HG02678 (cell line): ENCODE data around the gene SOX18.

Experiments
- ATAC-seq: cut with Tn5 transposase; IDR thresholded peaks from one replicate; pipeline ENCODE4 v1.9.1; 2021; ENCODE audit warnings: mild to moderate bottlenecking, moderate library complexity; ENCODE audit not compliant: unreplicated experiment

SOX18 gene

GRCh38 chr20:64039293-64040160, 9.9 kb downstream of the SOX18 start:
- ATAC-seq = no peak

GRCh38 chr20:64038565-64039292, 10.7 kb downstream of the SOX18 start:
- peak; percentile 54 for ATAC-seq

GRCh38 chr20:64038224-64038564, 11.2 kb downstream of the SOX18 start:
- ATAC-seq = peak; percentile 14

- no peak for ATAC-seq
Observed at GRCh38 chr20:64037498-64038213, 11.8 kb downstream of the SOX18 start.

DNA sequence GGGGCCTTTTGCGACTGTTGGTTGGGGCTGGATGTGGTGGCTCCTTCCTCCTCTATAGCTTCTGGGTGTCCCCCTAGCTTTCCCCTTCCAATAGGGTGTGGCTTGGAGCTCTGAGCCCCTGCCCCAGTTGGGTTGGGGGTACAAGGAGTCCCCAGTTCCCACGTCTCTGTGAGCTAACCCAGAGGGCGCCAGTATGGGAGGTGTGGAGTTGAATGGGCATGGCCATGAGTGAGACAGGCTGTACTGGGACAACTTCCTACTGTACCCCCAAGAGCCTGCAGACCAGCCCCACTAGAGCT, 12.3 kb downstream of the SOX18 start:
- ATAC-seq = no peak

DNA sequence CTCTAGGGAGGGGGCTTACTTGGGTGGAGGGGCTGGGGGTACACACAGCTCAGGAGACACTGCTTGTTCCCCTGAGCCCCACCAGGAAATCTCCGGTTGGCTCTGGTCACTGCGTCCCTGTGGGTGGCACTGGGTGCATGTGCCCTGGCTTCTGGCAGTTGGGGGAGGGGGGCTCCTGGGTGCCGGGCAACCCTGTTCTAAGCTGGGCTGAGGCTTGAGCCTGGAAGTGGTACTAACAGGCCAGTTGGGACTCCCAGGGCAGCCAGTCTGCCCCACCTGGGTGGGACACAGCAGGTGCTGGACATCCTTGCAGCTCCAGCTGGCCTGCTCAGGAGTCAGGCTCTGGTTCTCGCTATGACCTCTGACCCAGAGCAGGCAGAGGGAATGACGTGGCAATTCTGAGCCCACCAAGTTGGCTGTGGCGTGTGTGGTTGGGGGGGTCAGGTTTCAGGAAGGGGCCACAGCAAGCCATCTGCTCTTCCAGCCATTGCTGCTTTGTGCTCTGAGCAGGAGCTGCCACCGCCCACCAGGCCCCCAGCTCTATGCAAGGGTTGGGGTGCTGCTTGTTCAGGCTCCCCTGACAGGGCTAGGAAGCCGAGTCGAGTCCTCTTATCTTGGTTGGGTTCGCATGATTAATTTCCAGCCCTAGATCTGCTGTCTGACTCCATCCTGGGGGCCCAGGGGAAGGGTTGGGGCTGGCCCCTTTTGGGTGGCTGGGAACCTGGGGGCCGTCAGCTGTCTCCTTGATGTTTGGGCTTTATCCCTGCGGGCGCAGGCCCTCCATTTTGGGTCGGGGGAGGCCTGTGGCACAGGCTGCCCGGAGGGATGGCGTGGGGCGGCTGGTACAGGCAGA, 12.9 kb downstream of the SOX18 start:
- ATAC-seq = no peak

DNA sequence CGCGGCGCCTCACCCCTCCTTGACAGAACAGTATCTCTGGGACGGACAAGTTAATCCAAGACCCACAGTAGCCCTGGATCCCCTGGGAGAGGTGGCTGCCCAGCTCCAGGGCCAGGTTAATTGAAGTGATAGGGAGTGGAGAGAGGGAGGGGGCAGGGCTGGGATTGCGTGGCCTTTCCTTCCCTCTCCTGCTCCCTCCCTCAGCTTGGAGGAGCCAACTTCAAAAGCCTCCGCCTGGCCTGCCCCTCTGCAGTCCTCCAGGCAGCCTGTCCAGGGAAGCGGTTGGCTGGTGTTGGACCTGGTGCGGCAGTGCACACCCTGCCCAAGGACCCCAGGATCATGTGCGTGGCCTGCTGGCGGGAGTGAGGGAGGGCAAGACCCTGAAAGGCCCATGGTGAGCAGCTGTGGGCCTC, 13.5 kb downstream of the SOX18 start, which contains the start of gene C20orf204:
Gene C20orf204 (plus strand): TSS at position 250 of the 413 bp plus-strand sequence. CDS start 142 bp downstream, at position 392.
- no peak for ATAC-seq

DNA sequence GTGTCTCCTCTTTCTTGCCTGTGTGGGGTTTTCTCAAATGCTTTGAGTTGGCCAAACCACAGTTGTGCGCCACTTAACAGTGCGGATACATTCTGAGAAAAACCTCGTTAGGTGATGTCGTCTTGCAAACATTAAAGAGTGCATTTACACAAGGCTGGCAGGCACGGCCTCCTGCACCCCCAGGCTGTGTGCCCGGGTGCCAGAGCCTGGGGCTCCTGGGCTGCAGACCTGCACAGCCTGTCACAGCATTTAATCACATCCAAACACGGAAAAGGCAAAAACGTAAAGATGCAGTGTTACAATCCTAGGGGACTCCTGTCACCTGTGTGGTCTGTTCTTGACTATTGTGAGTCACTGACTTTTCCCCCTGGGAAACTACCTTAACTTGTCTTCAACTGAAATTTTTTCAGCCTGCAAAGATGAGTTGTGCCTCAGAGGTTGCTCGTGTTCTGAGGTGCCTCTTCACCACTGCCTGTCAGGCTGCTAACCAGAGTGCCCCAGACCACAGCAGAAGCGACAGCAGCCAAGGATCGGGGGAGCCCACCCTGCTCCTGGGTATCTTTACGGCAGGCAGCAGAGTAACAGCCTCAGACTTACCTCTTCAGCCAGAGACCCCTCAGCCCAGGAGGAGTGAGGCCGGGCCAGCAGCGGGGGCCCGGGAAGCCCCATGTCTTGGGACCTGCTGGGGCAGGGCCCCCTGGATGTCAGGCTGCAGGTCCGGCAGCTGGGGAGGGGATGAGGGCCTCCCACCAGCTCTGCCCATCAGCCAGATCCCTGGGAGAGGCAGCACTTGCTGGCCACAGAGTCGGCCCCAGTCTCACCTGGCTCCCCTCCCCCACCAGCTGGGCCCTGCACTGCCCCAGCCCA, 14.1 kb downstream of the SOX18 start:
- ATAC-seq = no peak

GRCh38 chr20:64033981-64034493, 15.4 kb downstream of the SOX18 start:
- ATAC-seq = no peak

DNA sequence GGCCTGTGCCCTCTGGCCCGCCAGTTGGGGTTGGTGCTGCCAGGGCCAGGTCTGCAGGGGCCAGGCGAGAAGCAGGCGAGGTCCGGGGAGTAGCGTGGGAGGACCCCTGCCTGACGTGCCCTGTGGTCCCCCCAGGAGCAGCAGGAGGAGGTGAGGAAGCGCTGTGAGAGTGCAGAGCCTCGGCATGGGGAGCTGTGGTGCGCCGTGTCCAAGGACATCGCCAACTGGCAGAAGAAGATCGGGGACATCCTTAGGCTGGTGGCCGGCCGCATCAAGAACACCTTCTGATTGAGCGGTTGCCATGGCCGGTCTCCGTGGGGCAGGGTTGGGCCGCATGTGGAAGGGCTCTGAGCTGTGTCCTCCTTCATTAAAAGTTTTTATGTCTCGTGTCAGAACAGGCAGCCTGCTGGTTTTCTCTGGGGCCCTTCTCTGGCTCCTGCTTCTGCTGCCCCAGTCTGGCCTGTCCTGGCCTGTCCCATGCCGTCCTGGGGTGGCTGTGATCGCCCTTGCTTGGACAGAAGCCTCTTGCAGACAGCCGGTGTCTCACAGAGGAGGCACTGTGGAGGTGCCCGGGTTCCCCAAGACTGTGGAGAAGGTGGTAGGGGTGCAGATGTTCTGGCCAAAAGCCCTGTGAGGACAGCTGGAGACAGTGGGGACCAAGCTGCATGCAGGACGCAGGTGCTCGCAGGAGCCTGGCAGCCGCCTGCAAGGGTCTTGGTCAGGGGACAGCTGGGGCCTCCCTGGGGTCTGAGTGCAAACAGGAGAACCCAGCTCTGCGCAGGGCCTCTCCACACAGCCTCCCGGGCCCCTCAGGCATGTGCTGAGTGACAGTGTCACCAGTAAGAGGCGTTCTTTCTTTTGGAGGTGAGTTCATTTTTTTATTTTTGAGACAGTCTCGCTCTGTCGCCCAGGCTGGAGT, 16.5 kb downstream of the SOX18 start:
- ATAC-seq = no peak

DNA sequence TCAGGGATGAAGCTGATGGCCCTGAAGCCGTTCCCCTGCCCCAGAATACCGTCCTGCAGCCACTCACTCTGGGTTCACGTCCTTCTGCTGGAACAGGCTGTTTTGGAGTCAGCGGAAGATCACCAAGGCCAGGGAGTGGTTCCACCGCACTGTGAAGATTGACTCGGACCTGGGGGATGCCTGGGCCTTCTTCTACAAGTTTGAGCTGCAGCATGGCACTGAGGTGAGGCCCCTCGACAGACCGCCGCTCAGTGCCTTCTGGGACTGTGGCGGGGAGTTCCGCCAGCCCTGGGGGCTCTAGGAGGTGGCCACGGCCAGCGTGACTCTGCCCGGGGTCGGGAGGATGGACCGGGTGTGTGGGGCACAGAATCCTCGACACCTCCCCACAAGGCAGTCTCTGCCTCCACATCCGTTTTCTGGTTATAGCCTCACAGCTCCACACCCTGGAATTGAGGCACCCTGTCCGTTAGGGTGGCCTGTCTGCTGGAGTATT, 17.6 kb downstream of the SOX18 start:
- ATAC-seq = no peak

DNA sequence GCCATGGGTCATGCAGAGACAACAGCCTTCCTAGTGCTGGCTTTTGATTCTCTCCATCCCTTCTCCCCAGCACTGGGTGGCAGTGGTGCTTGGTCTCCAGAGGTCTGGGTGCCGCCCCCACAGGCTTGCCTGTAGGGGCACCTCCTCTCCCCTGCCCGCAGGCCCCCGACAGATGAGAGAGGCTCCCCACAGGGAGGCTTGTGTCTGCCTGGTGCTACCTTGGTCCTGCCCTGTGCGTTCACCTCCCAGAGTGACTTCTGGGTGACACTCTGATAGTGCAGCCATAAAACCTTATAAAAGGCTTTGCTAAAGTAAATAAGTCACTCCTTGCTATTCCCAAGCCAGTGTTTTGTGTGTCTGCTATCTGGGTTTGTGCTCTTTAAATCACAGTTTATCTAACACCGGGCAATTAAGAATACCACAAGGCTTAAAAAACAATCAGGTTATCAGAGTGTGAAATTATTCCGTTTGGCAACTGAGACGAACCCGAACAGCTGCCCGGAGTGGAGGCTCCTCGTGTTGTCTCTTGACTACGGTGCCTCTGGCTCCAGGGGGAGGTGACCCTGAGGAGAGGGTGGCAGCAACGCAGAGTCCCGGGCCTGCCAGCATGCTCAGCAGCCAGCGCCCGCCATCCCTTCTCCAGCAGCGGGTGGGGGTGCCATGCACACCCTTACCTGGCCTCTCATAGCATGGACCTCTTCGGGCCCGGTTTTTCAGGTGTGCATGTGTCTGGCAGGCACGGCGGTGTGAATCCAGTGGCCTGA, 18.9 kb downstream of the SOX18 start:
- no peak for ATAC-seq

- ATAC-seq = no peak
Observed at GRCh38 chr20:64029293-64030117, 19.9 kb downstream of the SOX18 start.

DNA sequence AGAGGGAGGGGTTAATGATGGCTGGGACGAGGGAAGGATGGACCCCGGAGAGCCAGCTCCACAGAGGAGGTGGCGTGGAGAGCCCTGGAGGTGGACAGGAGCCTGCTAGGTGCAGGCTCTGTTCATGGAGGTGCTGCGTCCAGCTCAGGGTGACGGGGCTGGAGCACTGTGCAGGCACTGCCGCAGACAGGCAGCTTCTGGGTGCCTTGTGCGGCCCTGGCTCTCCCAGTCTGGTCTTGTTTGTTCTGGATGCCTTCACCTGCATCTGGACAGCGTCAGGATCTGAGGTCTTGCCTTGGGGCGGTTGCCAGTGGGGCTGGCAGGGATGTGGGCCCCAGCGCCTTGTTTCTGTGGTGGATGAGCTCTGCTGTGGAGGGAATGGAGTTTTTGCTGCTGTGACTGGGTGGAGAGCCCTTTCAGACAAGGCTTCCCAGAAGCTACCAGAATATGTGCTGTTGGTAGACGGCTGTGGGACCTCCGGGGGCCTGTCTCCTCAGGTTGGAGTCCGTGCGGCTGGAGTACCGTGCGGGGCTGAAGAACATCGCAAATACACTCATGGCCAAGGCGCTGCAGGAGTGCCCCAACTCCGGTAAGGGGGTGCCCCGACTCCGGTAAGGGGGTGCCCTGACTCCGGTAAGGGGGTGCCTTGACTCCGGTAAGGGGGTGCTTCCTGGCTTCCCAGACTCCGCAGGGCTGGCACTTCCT, 21.3 kb downstream of the SOX18 start:
- no peak for ATAC-seq

DNA sequence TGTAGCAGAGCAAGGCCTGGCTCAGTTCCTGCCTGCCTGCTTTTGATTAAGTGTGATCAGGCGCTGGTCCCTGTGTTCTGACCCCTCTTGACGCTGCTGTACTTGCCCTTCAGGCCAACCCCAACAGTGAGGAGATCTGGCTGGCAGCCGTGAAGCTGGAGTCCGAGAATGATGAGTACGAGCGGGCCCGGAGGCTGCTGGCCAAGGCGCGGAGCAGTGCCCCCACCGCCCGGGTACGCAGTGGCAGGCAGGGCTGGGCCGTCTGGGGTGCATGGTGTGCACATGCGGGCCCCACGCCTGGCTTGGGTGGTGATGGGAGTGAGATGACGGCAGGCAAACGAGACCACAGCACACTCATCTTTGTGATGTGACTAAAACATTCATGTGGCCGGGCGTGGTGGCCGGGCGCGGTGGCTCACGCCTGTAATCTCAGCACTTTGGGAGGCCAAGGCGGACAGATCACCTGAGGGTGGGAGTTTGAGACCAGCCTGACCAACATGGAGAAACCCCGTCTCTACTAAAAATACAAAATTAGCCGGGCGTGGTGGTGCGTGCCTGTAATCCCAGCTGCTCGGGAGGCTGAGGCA, 23.5 kb downstream of the SOX18 start:
- no peak for ATAC-seq
